Posterior vena cava (tissue), 2 donors: ENCODE results near the gene SRP19. TPM values are rescaled to one million over a fixed set of nuclear protein-coding genes. Genes with fewer than 3 reads are reported as not detected.
"Not testable (repeated sequence)": the region's sequence is repeated elsewhere in the genome, so short reads cannot be mapped to it uniquely, and the experiment has no call there.

Source experiments
- DNase-seq: peaks from one replicate; pipeline ENCODE4 v3.0.0-alpha.2; 2020; ENCODE audit warnings: low spot score
- intact Hi-C, 2 donors: fragments of 100-400 bp; cut with DNase I; formaldehyde crosslinking; loops; one replicate each; pipeline versions ENCODE4 v1.14.1 to v1.14.2; 2022 to 2023
- long read RNA-seq, 2 donors: library from polyadenylated mRNA; unstranded; transcript quantifications; one replicate each; pipeline ENCODE4 v2.0.0, GENCODE V29; 2020 to 2021
- total RNA-seq, 2 donors: library from RNA; stranded (reverse); fragmentation: NEBNext Ultra II Directional; extraction: Animal tissue kit (Norgen Biotek cat#: 25700); gene quantifications; one replicate each; pipeline ENCODE4 v1.2.1, GENCODE V29; 2021
- donor health status: DM: yes; HTN: yes; CAD: no.
- donor health status: DM: yes; HTN: yes; CAD: no.

SRP19 gene
- total RNA-seq: 10 to 100 TPM; 33.2 to 35.5 TPM
- long read RNA-seq, donor 1, transcript SRP19-206 (5 exons, 2,841 nt): major isoform, 9 of 24 reads
- long read RNA-seq, donor 1, transcript SRP19-205 (2 exons, 473 nt): minor isoform, 5 of 24 reads
- long read RNA-seq, donor 1, partial matches to known transcripts: 1 of 24 reads
- long read RNA-seq, donor 1, other reads (novel, unspliced or antisense): 8 of 24 reads
- long read RNA-seq, donor 2, transcript SRP19-206 (5 exons, 2,841 nt): major isoform, 15 of 33 reads
- long read RNA-seq, donor 2, transcript SRP19-205 (2 exons, 473 nt): minor isoform, 5 of 33 reads
- long read RNA-seq, donor 2, partial matches to known transcripts: 5 of 33 reads
- long read RNA-seq, donor 2, other reads (novel, unspliced or antisense): 2 of 33 reads

- intact Hi-C loops: no loop called here
- DNase-seq: peak; percentile 99
Measured at GRCh38 chr5:112860929-112861637, at the start of gene SRP19. TSS of gene SRP19 (plus strand) at chr5:112861287. CDS start at chr5:112861377, 90 bp downstream.

- intact Hi-C loops: no loop called here
- no peak for DNase-seq
Measured at GRCh38 chr5:112812549-112812948, 48.5 kb upstream of the SRP19 start.

GRCh38 chr5:112820246-112820645, 40.8 kb upstream of the SRP19 start:
- intact Hi-C loops: no loop called here
- no peak for DNase-seq

GRCh38 chr5:112822456-112822855, 38.6 kb upstream of the SRP19 start:
- intact Hi-C loops: no loop called here
- no peak for DNase-seq

GRCh38 chr5:112823181-112823580, 37.9 kb upstream of the SRP19 start:
- DNase-seq: no peak
- intact Hi-C loops: no loop called here

- intact Hi-C loops: no loop called here
Measured at GRCh38 chr5:112823656-112824055, 37.4 kb upstream of the SRP19 start.

GRCh38 chr5:112824197-112824596, 36.9 kb upstream of the SRP19 start:
- intact Hi-C loops: no loop called here
- no peak for DNase-seq

More at GRCh38 chr5:112823656-112824055, 37.4 kb upstream of the SRP19 start:
- DNase-seq: no peak

GRCh38 chr5:112830378-112830777, 30.7 kb upstream of the SRP19 start:
- no peak for DNase-seq
- intact Hi-C loops: no loop called here

- intact Hi-C loops: no loop called here
- DNase-seq: no peak
Measured at GRCh38 chr5:112833971-112834370, 27.1 kb upstream of the SRP19 start.

GRCh38 chr5:112844489-112844888, 16.6 kb upstream of the SRP19 start:
- intact Hi-C loops: no loop called here

GRCh38 chr5:112846556-112846955, 14.5 kb upstream of the SRP19 start:
- no peak for DNase-seq
- intact Hi-C loops: no loop called here

More at GRCh38 chr5:112844489-112844888, 16.6 kb upstream of the SRP19 start:
- DNase-seq: no peak

GRCh38 chr5:112847306-112847705, 13.8 kb upstream of the SRP19 start:
- intact Hi-C loops: no loop called here
- no peak for DNase-seq

- intact Hi-C loops: no loop called here
- DNase-seq: no peak
Measured at GRCh38 chr5:112848116-112848811, 12.8 kb upstream of the SRP19 start.

GRCh38 chr5:112849912-112850311, 11.2 kb upstream of the SRP19 start:
- intact Hi-C loops: no loop called here
- no peak for DNase-seq

- intact Hi-C loops: no loop called here
- no peak for DNase-seq
Measured at GRCh38 chr5:112854651-112855050, 6.4 kb upstream of the SRP19 start.

- no peak for DNase-seq
- intact Hi-C loops: no loop called here
Measured at GRCh38 chr5:112857866-112858265, 3.2 kb upstream of the SRP19 start.

- intact Hi-C loops, DNase-seq: not testable (repeated sequence)
Measured at GRCh38 chr5:112860571-112860928, 537 bp upstream of the SRP19 start.

GRCh38 chr5:112861638-112861985, 525 bp downstream of the SRP19 start:
- intact Hi-C loops: no loop called here

GRCh38 chr5:112862085-112862484, 998 bp downstream of the SRP19 start:
- intact Hi-C loops: no loop called here
- DNase-seq: no peak

More at GRCh38 chr5:112861638-112861985, 525 bp downstream of the SRP19 start:
- DNase-seq: no peak

GRCh38 chr5:112863549-112863948, 2.5 kb downstream of the SRP19 start:
- no peak for DNase-seq
- intact Hi-C loops: no loop called here
